ENCODE data around the gene NCK2.

NCK2 gene

DNA sequence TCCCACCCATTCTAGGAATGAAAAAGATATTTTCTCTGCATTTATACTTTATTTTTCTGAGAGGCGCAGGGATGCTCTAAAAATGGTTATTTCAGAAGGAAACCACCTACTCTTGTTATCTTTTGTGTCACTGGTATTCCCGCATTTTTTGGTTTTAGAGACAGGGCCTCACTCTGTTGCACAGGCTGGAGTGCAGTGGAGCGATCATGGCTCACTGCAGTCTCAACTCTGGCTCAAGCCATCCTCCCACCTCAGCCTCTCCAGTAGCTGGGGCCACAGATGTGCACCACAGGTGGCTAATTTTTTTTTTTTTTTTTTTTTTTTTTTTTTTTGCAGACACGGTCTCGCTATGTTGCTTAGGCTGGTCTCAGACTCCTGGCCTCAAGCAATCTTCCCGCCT, 135.9 kb downstream of the NCK2 start:
- POLR2A ChIA-PET: no interaction called here
- CTCF ChIA-PET: no interaction called here
- no peak for TF ChIP-seq CTBP1 (IDR thresholded peaks at IDR 0.05; ENCODE audit: borderline replicate concordance)
- TF ChIP-seq SUZ12 (IDR thresholded peaks at IDR 0.05): no peak
- no peak for TF ChIP-seq ELF4 (IDR thresholded peaks at IDR 0.05)
- TF ChIP-seq FOXM1 (IDR thresholded peaks at IDR 0.05; ENCODE audit: borderline replicate concordance): no peak
- no peak for DNase-seq (ENCODE audit: extremely low spot score)

DNA sequence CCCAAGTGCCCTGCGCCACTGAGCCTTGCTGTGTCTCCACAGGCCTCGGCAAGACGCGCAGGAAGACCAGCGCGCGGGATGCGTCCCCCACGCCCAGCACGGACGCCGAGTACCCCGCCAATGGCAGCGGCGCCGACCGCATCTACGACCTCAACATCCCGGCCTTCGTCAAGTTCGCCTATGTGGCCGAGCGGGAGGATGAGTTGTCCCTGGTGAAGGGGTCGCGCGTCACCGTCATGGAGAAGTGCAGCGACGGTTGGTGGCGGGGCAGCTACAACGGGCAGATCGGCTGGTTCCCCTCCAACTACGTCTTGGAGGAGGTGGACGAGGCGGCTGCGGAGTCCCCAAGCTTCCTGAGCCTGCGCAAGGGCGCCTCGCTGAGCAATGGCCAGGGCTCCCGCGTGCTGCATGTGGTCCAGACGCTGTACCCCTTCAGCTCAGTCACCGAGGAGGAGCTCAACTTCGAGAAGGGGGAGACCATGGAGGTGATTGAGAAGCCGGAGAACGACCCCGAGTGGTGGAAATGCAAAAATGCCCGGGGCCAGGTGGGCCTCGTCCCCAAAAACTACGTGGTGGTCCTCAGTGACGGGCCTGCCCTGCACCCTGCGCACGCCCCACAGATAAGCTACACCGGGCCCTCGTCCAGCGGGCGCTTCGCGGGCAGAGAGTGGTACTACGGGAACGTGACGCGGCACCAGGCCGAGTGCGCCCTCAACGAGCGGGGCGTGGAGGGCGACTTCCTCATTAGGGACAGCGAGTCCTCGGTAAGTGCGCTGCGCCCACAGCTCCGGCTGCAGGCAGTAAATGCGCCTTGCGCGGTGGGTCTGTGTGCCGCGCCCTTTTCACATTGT, 136.8 kb downstream of the NCK2 start:
- CTCF ChIA-PET: no interaction called here
- no peak for DNase-seq (ENCODE audit: extremely low spot score)
- POLR2A ChIA-PET: no interaction called here
- TF ChIP-seq ZNF384 (IDR thresholded peaks at IDR 0.05) (no peak), HDGF (IDR thresholded peaks at IDR 0.05; ENCODE audit: borderline replicate concordance) (no peak), BHLHE40 (IDR thresholded peaks at IDR 0.05; ENCODE audit: borderline replicate concordance) (no peak), SP1 (IDR thresholded peaks at IDR 0.05) (no peak), FOXM1 (IDR thresholded peaks at IDR 0.05; ENCODE audit: borderline replicate concordance) (no peak), ARNT (IDR thresholded peaks at IDR 0.05) (no peak), LEF1 (IDR thresholded peaks at IDR 0.05; ENCODE audit: borderline replicate concordance) (no peak), L3MBTL2 (conservative IDR thresholded peaks at IDR 0.05) (no peak), CTBP1 (IDR thresholded peaks at IDR 0.05; ENCODE audit: borderline replicate concordance) (no peak), ELF4 (IDR thresholded peaks at IDR 0.05) (no peak), TARDBP (IDR thresholded peaks at IDR 0.05) (no peak), FOXA1 (IDR thresholded peaks at IDR 0.05) (no peak), NFRKB (IDR thresholded peaks at IDR 0.05) (no peak), SUZ12 (IDR thresholded peaks at IDR 0.05) (no peak), FOXK2 (IDR thresholded peaks at IDR 0.05) (no peak)
- TF ChIP-seq, protein P1, sequence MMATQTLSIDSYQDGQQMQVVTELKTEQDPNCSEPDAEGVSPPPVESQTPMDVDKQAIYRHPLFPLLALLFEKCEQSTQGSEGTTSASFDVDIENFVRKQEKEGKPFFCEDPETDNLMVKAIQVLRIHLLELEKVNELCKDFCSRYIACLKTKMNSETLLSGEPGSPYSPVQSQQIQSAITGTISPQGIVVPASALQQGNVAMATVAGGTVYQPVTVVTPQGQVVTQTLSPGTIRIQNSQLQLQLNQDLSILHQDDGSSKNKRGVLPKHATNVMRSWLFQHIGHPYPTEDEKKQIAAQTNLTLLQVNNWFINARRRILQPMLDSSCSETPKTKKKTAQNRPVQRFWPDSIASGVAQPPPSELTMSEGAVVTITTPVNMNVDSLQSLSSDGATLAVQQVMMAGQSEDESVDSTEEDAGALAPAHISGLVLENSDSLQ (IDR thresholded peaks at IDR 0.05): no peak

DNA sequence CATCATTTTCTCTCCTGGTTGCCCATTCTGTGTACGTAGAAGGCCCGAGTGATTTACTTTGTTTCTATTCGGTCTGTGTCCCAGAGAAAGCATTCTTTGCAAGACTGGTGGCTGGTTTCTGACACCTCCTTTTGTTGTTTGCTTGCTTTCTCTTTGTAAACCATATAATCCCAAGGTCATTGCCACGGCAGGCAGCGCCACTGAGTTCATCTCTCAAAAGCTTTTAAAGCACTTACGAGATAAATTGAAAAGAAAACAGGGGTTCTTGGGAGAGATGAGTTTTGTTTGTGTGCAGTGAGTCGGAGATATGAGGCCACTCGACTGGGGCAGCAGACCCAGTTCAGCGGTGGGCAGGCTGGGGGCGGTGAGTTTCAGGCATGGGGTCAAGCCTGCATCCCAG, 137.6 kb downstream of the NCK2 start:
- TF ChIP-seq, protein P1 (IDR thresholded peaks at IDR 0.05): no peak
- no peak for TF ChIP-seq TARDBP (IDR thresholded peaks at IDR 0.05)
- no peak for TF ChIP-seq L3MBTL2 (conservative IDR thresholded peaks at IDR 0.05)
- TF ChIP-seq SUZ12 (IDR thresholded peaks at IDR 0.05): no peak
- ChIA-PET POLR2A (no interaction called here), CTCF (no interaction called here)
- DNase-seq (ENCODE audit: extremely low spot score): no peak

DNA sequence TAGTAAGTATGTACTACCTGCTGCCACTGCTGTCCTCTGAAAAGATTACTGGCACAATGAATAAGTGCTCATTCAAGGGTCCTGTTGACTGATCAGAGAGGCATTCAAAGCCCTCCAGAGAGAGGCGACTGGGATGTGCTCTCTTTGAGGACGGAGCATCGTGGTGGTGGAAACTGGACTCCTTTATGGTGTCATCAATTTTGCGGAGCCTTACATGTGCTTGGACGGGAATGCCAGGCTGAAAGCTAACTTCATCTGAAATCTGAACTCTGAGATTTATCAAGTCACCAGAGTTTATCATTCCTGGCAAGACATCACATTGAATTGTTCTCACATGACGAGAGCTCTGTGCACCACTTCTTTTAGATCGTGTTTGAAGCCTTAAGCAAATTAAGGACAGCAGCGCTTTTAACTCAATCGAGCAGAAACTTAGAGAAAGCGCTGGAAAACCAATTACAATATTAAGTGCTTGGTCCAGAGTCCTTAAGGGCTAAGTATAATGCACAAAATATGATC, 138.3 kb downstream of the NCK2 start:
- no peak for DNase-seq (ENCODE audit: extremely low spot score)
- CTCF ChIA-PET: interaction anchor here (1.3 kb wide), 1 partner anchor 8 kb away, joined by 5 read pairs; no protein-coding TSS in a partner anchor
- TF ChIP-seq ARNT (IDR thresholded peaks at IDR 0.05) (no peak), ZNF384 (IDR thresholded peaks at IDR 0.05) (no peak), FOXM1 (IDR thresholded peaks at IDR 0.05; ENCODE audit: borderline replicate concordance) (no peak), LEF1 (IDR thresholded peaks at IDR 0.05; ENCODE audit: borderline replicate concordance) (no peak), TARDBP (IDR thresholded peaks at IDR 0.05) (no peak), CTBP1 (IDR thresholded peaks at IDR 0.05; ENCODE audit: borderline replicate concordance) (no peak), FOXK2 (IDR thresholded peaks at IDR 0.05) (no peak)
- TF ChIP-seq, protein P1 (IDR thresholded peaks at IDR 0.05): no peak
- POLR2A ChIA-PET: no interaction called here

DNA sequence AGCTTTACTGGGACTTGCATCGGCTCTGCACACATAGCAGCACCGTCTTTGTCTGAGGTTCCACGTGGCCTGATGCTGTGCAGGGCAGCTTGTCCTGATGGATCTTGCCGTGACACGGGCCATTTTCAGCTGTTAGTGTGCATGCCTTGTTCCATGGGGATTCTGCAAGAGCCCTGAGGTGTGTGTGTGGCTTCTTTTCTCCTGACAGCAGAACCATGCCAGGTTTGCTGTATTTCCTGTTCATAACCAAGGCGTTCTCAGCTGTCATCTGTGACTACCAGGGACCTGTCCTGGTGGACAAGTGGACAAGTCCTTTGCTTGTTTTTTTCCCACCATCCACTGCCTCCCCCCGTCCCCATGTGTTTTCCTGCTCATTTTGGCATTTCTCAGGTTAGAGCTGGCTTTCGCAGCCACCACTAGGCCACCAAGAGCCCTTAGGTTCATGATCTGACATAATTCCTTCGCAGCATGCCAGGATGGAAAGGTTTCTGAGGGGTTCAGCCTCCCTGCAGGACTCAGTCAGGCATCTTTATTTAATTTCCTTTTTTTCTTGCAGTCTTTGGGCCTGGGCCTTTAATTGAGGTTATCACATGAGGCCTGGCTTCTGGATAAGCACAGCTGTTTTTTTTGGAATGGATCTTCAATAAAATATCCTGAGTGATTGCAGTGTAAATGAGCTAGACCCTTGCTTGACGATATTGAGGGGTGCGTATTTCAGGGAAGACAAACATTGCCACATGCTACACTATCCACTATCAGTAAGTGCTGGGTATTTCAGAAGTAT, 139.4 kb downstream of the NCK2 start:
- TF ChIP-seq HDGF (IDR thresholded peaks at IDR 0.05; ENCODE audit: borderline replicate concordance) (no peak), FOXM1 (IDR thresholded peaks at IDR 0.05; ENCODE audit: borderline replicate concordance) (no peak), ARNT (IDR thresholded peaks at IDR 0.05) (no peak), ZNF384 (IDR thresholded peaks at IDR 0.05) (no peak), NFRKB (IDR thresholded peaks at IDR 0.05) (no peak), ELF4 (IDR thresholded peaks at IDR 0.05) (no peak), TARDBP (IDR thresholded peaks at IDR 0.05) (no peak), FOXA1 (IDR thresholded peaks at IDR 0.05) (no peak), SUZ12 (IDR thresholded peaks at IDR 0.05) (no peak), L3MBTL2 (conservative IDR thresholded peaks at IDR 0.05) (no peak), SP1 (IDR thresholded peaks at IDR 0.05) (no peak), LEF1 (IDR thresholded peaks at IDR 0.05; ENCODE audit: borderline replicate concordance) (no peak), BHLHE40 (IDR thresholded peaks at IDR 0.05; ENCODE audit: borderline replicate concordance) (no peak), FOXK2 (IDR thresholded peaks at IDR 0.05) (no peak), CTBP1 (IDR thresholded peaks at IDR 0.05; ENCODE audit: borderline replicate concordance) (no peak)
- TF ChIP-seq, protein P1 (IDR thresholded peaks at IDR 0.05): no peak
- ChIA-PET CTCF (interaction anchor here (1.3 kb wide), 1 partner anchor 9 kb away, joined by 5 read pairs; no protein-coding TSS in a partner anchor), POLR2A (no interaction called here)
- DNase-seq (ENCODE audit: extremely low spot score): no peak

Measured in HEK293T (cell line).